ENCODE results near the gene ZNF280A. TPM values are rescaled to one million over a fixed set of nuclear protein-coding genes. Genes with fewer than 3 reads are reported as not detected.

The ZNF280A gene
- total and polyA plus RNA-seq, 5 experiments from 2014 or later: not detected

DNA sequence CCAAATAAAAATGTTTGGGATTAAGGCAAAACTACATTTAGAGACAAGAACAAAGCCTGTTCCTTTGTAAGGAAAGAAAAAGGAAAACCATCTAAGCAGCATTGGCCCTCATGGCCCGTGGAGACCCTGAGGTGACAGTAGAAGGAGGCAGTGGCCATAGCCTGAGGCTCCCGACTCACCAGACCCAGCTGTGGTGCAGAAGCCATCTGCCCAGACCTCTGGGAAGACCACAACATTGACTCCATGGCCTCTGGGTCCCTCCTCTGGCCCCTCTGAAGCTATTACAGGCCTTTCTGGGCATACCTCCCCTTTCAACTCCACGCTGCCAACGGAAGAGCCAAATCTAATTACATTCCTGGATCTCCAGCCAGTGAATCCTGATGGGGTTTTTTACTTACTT, 32.6 kb upstream of the ZNF280A start:
- DNase-seq: no peak
- no peak for ATAC-seq
- peaks cover 0 to 4% (median 0%) of the 10 kb centered on the region in 4 donors for H3K4me1 Mint-ChIP-seq
- peaks cover 0 to 2% (median 0%) of the 10 kb centered on the region in 5 donors for H3K27me3 Mint-ChIP-seq
- POLR2A ChIA-PET: no interaction called here
- H3K36me3 Mint-ChIP-seq: no peaks in the 10 kb centered on the region
- H3K9me3 Mint-ChIP-seq: no peaks in the 10 kb centered on the region
- no peak overlapping the region for H3K27ac Mint-ChIP-seq
- no peak overlapping the region for H3K4me3 Mint-ChIP-seq

DNA sequence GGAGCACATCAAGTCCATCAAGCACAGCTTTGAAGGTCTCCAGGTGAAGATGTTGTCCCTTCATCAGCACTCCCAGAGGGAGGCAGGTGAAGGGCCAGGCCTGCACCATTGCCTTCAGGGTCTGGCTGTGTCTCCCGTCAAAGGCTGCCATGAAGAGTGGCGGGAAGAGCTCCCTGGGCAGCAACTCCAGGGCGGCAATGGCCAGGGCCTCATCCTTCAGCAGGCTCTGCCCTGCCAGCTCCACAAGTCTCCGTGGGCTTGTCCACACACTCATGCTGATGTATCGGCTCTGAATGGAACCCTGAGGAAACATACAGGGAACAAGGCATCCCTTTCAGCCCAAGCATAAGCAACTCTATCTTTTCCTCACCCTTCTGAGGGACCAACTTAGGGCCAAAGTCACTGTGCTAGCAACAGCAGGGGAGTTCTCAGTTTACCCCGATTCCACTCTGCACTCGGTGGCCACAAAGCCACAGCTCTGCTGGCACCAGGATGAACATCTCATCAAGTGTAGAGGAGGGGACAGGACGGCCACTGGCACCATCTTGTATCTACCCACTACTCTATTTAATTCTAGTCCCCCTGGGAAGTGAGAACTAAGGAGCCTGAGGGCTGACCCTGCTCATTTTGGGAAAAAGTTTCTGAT, 30.8 kb upstream of the ZNF280A start:
- Mint-ChIP-seq H3K27me3 (peaks cover 0 to 3% (median 0%) of the 10 kb centered on the region in 5 donors), H3K27ac (no peak overlapping the region), H3K9me3 (no peaks in the 10 kb centered on the region), H3K4me3 (no peak overlapping the region), H3K4me1 (peaks cover 0 to 8% (median 0%) of the 10 kb centered on the region in 4 donors), H3K36me3 (no peaks in the 10 kb centered on the region)
- POLR2A ChIA-PET: no interaction called here
- no peak for DNase-seq
- ATAC-seq: no peak

DNA sequence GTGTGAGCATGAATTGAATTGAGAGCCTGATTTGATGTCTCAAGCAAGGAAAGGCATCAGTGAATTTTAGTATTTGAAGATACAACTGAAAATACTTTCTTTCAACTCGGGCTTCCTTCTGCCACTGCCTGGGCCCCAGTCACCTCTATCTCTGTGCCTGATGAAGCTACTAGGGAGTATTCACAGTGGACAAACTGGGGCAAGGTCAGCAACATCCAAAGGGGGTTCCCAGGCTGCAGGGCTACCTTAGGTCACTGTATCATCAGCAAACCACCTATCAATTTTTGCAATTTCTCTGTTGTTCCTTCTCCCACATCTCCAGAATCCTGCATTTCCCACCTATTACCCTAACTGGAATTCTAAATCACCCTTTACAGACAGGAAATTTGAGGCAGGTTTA, 28.8 kb upstream of the ZNF280A start:
- H3K4me1 Mint-ChIP-seq: peaks cover 0 to 8% (median 0%) of the 10 kb centered on the region in 4 donors
- no peak overlapping the region for H3K27ac Mint-ChIP-seq
- no peaks in the 10 kb centered on the region for H3K36me3 Mint-ChIP-seq
- no peak overlapping the region for H3K4me3 Mint-ChIP-seq
- H3K27me3 Mint-ChIP-seq: peaks cover 0 to 3% (median 0%) of the 10 kb centered on the region in 5 donors
- ATAC-seq: no peak
- H3K9me3 Mint-ChIP-seq: no peaks in the 10 kb centered on the region
- DNase-seq: no peak
- POLR2A ChIA-PET: no interaction called here

- Mint-ChIP-seq H3K27me3 (peaks cover 0 to 3% (median 0%) of the 10 kb centered on the region in 5 donors), H3K27ac (no peak overlapping the region), H3K36me3 (no peaks in the 10 kb centered on the region), H3K4me1 (peaks cover 0 to 8% (median 0%) of the 10 kb centered on the region in 4 donors), H3K4me3 (no peak overlapping the region), H3K9me3 (no peaks in the 10 kb centered on the region)
- ATAC-seq (no peak), DNase-seq (no peak)
- POLR2A ChIA-PET: no interaction called here
Observed at GRCh38 chr22:22548317-22548716, 28.2 kb upstream of the ZNF280A start.

DNA sequence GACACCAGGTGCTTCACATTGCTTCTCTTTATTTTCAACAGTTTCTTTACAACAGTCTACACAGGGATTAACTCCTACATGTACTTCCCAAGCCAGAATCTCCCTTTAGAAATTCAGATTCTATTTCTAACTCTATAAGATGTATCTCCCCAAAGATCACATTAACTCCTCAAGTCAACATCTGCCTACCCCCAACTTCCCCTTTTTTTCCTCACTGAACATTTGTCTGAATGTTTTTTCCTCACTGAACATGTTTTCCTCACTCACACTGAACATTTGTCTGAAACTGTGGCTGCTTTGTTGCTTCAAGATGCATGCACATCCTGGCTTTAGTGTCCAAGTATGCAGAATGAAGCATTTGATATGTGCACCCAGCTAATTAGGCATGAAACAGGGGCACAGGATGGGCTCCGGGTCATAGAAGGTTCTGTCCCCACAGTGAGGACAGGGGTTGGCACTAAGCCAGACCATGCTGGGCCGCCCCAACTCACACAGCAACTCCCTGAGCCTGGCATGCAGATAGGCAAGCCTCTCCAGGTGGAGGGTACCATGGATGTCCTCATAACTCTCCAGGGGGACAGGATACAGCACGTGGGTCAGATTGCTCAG, 27.7 kb upstream of the ZNF280A start:
- H3K27me3 Mint-ChIP-seq: peaks cover 0 to 5% (median 0%) of the 10 kb centered on the region in 5 donors
- POLR2A ChIA-PET: no interaction called here
- no peaks in the 10 kb centered on the region for H3K36me3 Mint-ChIP-seq
- ATAC-seq (no peak), DNase-seq (no peak)
- H3K4me3 Mint-ChIP-seq: no peak overlapping the region
- peaks cover 0 to 8% (median 0%) of the 10 kb centered on the region in 4 donors for H3K4me1 Mint-ChIP-seq
- no peak overlapping the region for H3K27ac Mint-ChIP-seq
- H3K9me3 Mint-ChIP-seq: no peaks in the 10 kb centered on the region

DNA sequence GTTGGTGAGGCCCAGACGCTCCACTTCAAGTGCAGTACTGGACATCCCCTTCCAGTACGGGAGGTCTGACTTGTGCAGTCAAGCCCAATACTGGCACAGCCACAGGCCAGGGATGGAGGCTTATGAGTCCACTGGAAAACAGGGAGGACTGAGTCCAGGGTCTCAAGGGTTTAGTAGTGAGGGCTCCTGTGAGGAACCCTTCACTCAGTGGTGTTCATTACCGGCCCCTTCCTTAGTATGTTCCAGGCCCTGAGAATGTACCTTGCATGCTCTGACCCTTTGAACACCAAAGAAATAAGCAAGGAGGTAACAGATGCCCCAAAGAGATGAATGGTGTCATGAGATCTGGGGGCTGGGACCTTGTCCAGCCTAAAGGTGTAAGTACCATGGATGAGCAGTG, 27.2 kb upstream of the ZNF280A start:
- no peak for ATAC-seq
- H3K4me3 Mint-ChIP-seq: no peak overlapping the region
- H3K27me3 Mint-ChIP-seq: peaks cover 0 to 11% (median 3%) of the 10 kb centered on the region in 5 donors
- POLR2A ChIA-PET: no interaction called here
- H3K27ac Mint-ChIP-seq: no peak overlapping the region
- no peaks in the 10 kb centered on the region for H3K36me3 Mint-ChIP-seq
- no peak for DNase-seq
- H3K4me1 Mint-ChIP-seq: peaks cover 0 to 8% (median 0%) of the 10 kb centered on the region in 4 donors
- H3K9me3 Mint-ChIP-seq: no peaks in the 10 kb centered on the region

DNA sequence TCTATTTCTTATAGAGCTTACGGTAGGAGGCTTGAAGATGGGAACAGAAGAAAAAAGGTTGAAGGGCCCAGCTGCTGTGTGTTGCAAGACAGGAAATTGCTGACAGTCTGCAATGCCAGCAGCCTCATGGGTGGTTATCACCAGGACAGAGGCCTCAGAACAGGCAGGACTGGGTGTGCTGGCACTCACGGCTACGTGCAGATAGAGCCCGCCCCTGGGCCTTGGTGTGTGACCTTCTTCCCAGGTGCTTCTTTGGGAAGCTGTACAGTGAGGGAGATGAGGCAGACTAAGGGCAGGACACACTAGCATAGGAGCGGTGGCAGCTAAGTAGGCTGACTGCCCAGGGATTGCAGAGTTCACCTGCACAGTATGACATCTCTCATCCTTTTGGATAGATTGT, 26.4 kb upstream of the ZNF280A start:
- Mint-ChIP-seq H3K27ac (no peak overlapping the region), H3K36me3 (no peaks in the 10 kb centered on the region), H3K9me3 (no peaks in the 10 kb centered on the region), H3K4me3 (no peak overlapping the region), H3K4me1 (peaks cover 0 to 8% (median 0%) of the 10 kb centered on the region in 4 donors), H3K27me3 (peaks cover 0 to 18% (median 4%) of the 10 kb centered on the region in 5 donors)
- DNase-seq (no peak), ATAC-seq (no peak)
- POLR2A ChIA-PET: no interaction called here

- ATAC-seq: no peak
- peaks cover 0 to 8% (median 0%) of the 10 kb centered on the region in 4 donors for H3K4me1 Mint-ChIP-seq
- H3K36me3 Mint-ChIP-seq: no peaks in the 10 kb centered on the region
- no peaks in the 10 kb centered on the region for H3K9me3 Mint-ChIP-seq
- no peak overlapping the region for H3K27ac Mint-ChIP-seq
- H3K4me3 Mint-ChIP-seq: no peak overlapping the region
- POLR2A ChIA-PET: no interaction called here
- peaks cover 1 to 24% (median 7%) of the 10 kb centered on the region in 5 donors for H3K27me3 Mint-ChIP-seq
- DNase-seq: no peak
Observed at GRCh38 chr22:22545084-22545483, 25.0 kb upstream of the ZNF280A start.

DNA sequence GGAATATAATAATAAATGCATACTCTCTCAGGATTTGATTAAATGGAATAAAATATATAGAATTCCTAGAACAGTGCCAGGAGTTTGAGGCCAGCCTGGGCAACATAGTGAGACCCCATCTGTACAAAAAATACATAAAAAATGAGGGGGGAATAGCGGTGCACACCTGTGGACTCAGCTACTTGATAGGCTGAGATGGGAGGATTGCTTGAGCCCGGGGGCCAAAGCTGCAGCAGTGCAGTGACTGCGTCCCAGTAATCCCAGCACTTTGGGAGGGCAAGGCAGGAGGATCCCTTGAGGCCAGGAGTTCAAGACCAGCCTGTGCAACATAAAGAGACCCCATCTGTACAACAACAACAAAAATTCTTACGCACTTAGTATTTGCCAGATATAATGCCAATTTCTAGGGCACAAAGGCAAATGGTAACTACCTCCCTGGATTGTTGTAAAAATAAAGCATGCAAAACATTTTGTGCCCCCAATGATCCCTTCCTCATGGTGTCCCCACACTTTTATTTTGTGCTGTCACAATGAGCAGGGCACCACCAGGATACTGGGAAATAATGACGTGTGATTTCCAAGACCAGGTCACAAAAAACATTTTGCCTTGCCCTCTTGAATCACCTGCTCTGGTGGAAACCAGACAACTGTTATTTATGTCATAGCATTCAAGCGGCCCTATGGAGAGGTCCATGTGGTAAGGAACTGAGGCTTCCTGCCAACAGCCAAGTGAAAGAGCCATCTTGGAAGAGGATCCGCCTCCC, 18.3 kb upstream of the ZNF280A start:
- no peak overlapping the region for H3K4me3 Mint-ChIP-seq
- H3K4me1 Mint-ChIP-seq: no peaks in the 10 kb centered on the region
- H3K9me3 Mint-ChIP-seq: no peaks in the 10 kb centered on the region
- POLR2A ChIA-PET: no interaction called here
- peak overlapping the region in 1 of 10 donors; percentile 51 for H3K27ac Mint-ChIP-seq
- peaks cover 2 to 24% (median 12%) of the 10 kb centered on the region in 5 donors for H3K27me3 Mint-ChIP-seq
- ATAC-seq (no peak), DNase-seq (no peak)
- no peaks in the 10 kb centered on the region for H3K36me3 Mint-ChIP-seq

DNA sequence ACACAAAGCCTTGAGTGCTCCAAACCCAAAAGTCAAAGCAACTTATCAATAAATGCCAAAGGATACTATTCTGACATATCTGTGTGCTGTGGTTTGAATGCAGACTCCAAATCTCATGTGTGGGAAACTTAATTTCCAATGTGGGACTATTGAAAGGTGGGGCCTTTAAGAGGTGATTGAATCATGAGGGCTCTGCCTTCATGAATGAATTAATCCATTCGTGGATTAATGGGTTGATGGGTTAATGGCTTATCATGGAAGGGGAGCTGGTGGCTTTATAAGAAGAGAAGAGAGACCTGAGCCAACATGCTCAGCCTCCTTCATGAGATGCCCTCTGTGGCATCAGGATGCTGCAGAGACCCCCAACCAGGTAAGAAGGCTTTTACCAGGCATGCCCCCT, 16.8 kb upstream of the ZNF280A start:
- Mint-ChIP-seq H3K27me3 (peaks cover 2 to 12% (median 8%) of the 10 kb centered on the region in 5 donors), H3K27ac (no peak overlapping the region), H3K36me3 (no peaks in the 10 kb centered on the region), H3K4me3 (no peak overlapping the region), H3K9me3 (no peaks in the 10 kb centered on the region), H3K4me1 (no peaks in the 10 kb centered on the region)
- POLR2A ChIA-PET: no interaction called here
- no peak for ATAC-seq
- no peak for DNase-seq

GRCh38 chr22:22536515-22536914, 16.4 kb upstream of the ZNF280A start:
- Mint-ChIP-seq H3K27me3 (peaks cover 2 to 11% (median 6%) of the 10 kb centered on the region in 5 donors), H3K4me3 (no peak overlapping the region), H3K36me3 (no peaks in the 10 kb centered on the region)

DNA sequence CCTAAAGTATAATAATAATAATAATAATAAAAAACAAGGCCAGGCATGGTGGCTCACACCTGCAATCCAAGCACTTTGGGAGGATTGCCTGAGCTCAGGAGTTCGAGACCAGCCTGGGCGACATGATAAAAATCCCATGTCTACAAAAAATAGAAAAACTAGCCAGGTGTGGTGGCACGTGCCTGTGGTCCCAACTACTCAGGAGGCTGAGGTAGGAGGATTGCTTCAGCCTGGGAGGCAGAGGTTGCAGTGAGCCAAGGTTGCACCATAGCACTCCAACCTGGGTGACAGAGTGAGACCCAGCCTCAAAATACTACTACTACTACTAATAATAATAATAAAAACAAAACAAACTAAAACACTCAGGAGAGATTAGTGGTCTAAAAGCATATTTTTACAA, 15.6 kb upstream of the ZNF280A start:
- POLR2A ChIA-PET: no interaction called here
- no peak for ATAC-seq
- Mint-ChIP-seq H3K27me3 (peaks cover 0 to 11% (median 1%) of the 10 kb centered on the region in 5 donors), H3K27ac (no peak overlapping the region), H3K9me3 (no peaks in the 10 kb centered on the region), H3K36me3 (no peaks in the 10 kb centered on the region), H3K4me1 (no peaks in the 10 kb centered on the region), H3K4me3 (no peak overlapping the region)
- DNase-seq: no peak

More at GRCh38 chr22:22536515-22536914, 16.4 kb upstream of the ZNF280A start:
- no peak overlapping the region for H3K27ac Mint-ChIP-seq
- no peaks in the 10 kb centered on the region for H3K9me3 Mint-ChIP-seq
- ATAC-seq (no peak), DNase-seq (no peak)
- POLR2A ChIA-PET: no interaction called here
- no peaks in the 10 kb centered on the region for H3K4me1 Mint-ChIP-seq
